ENCODE measurements around the gene PPP1R8. TPM values are rescaled to one million over a fixed set of nuclear protein-coding genes. Genes with fewer than 3 reads are reported as not detected.

PPP1R8 gene
- total and polyA plus RNA-seq, 4 donors = 3.1 to 20.5 (median 17.5) TPM

DNA sequence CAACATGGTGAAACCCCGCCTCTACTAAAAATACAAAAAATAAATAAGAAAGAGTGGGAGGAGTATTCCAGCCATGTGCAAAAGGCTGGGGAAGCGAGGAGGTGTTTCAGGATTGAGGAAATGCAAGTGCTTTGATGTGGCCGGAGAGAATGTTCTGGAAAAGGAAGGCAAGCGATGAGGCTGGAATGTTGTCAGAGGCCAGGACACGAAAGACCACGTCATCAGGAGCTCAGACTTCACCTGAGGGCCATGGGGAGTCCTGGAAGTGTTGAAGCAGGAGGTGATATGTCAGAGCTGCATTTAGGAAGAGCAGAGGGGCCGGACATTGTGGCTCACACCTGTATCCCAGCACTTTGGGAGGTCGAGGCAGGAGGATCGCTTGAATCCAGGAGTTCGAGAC lies 30.9 kb downstream of the PPP1R8 start:
- WGBS = 95% methylated on average over 10 of the region's 10 CpGs
- Histone ChIP-seq H3K4me3 (ENCODE audit: low read depth in 1 of 3, low read length in 3 of 3) (no peak overlapping the region), H3K4me1 (ENCODE audit: control insufficient read depth in 4 of 4, insufficient read depth in 4 of 4, low read length in 3 of 4) (peaks cover 0 to 4% (median 2%) of the 10 kb centered on the region in 4 donors), H3K27ac (ENCODE audit: low read depth in 1 of 2, low read length in 2 of 2) (no peak overlapping the region), H3K27me3 (ENCODE audit: control insufficient read depth in 4 of 4, insufficient read depth in 4 of 4, low read length in 3 of 4) (no peaks in the 10 kb centered on the region), H3K36me3 (ENCODE audit: control insufficient read depth in 4 of 4, insufficient read depth in 3 of 4, low read depth in 1 of 4, low read length in 3 of 4) (no peaks in the 10 kb centered on the region), H3K9ac (ENCODE audit: low read depth in 1 of 2, low read length in 2 of 2) (no peak overlapping the region), H3K9me3 (ENCODE audit: control insufficient read depth in 4 of 4, low read length in 3 of 4) (no peaks in the 10 kb centered on the region)
- TF ChIP-seq HNF4G (IDR thresholded peaks at IDR 0.05) (no peak), GABPA (IDR thresholded peaks at IDR 0.05 in 1 of 2, conservative IDR thresholded peaks at IDR 0.05 in 1 of 2) (no peak), YY1 (IDR thresholded peaks at IDR 0.05) (no peak), NR2F2 (IDR thresholded peaks at IDR 0.05) (no peak)
- DNase-seq (ENCODE audit: low spot score) = no peak

DNA sequence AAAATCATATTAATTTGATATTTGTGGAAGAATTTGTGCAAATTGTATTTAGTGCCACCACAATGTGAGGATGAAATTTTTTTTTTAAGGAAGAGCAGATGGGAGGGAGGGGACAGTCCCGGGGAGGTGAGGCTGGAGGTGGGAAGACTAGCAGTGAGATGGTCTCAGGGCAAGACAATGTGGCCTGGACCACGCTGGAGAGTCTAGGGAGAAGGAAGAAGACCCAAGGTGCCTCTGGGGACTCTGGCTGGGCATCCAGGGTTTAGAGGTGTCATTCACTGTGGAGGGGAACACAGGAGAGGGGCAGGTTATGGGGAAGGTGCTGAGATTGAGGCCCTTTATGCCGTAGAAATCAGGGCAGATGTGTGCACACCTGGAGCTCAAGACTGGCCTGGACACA lies 31.4 kb downstream of the PPP1R8 start:
- Histone ChIP-seq H3K4me1 (ENCODE audit: control insufficient read depth in 4 of 4, insufficient read depth in 4 of 4, low read length in 3 of 4) (peaks cover 0 to 4% (median 2%) of the 10 kb centered on the region in 4 donors), H3K27ac (ENCODE audit: low read depth in 1 of 2, low read length in 2 of 2) (no peak overlapping the region), H3K9me3 (ENCODE audit: control insufficient read depth in 4 of 4, low read length in 3 of 4) (no peaks in the 10 kb centered on the region), H3K27me3 (ENCODE audit: control insufficient read depth in 4 of 4, insufficient read depth in 4 of 4, low read length in 3 of 4) (no peaks in the 10 kb centered on the region), H3K9ac (ENCODE audit: low read depth in 1 of 2, low read length in 2 of 2) (no peak overlapping the region), H3K36me3 (ENCODE audit: control insufficient read depth in 4 of 4, insufficient read depth in 3 of 4, low read depth in 1 of 4, low read length in 3 of 4) (no peaks in the 10 kb centered on the region), H3K4me3 (ENCODE audit: low read depth in 1 of 3, low read length in 3 of 3) (no peak overlapping the region)
- 87% methylated on average over 3 of the region's 3 CpGs for WGBS
- TF ChIP-seq CTCF (IDR thresholded peaks at IDR 0.05; ENCODE audit: low read depth, low read length, missing input control) (no peak), NR2F2 (IDR thresholded peaks at IDR 0.05) (no peak), FOXA1 (IDR thresholded peaks at IDR 0.05) (no peak), GABPA (IDR thresholded peaks at IDR 0.05 in 1 of 2, conservative IDR thresholded peaks at IDR 0.05 in 1 of 2) (no peak), RXRA (IDR thresholded peaks at IDR 0.05) (no peak), HNF4A (conservative IDR thresholded peaks at IDR 0.05) (no peak), HNF4G (IDR thresholded peaks at IDR 0.05) (no peak), TAF1 (conservative IDR thresholded peaks at IDR 0.05) (no peak), RAD21 (IDR thresholded peaks at IDR 0.05) (no peak), SP1 (IDR thresholded peaks at IDR 0.05) (no peak), YY1 (IDR thresholded peaks at IDR 0.05) (no peak), EGR1 (IDR thresholded peaks at IDR 0.05; ENCODE audit: low read depth in 2 of 2) (no peak), JUND (IDR thresholded peaks at IDR 0.05) (no peak), FOXA2 (IDR thresholded peaks at IDR 0.05) (no peak)
- TF ChIP-seq, protein P1, sequence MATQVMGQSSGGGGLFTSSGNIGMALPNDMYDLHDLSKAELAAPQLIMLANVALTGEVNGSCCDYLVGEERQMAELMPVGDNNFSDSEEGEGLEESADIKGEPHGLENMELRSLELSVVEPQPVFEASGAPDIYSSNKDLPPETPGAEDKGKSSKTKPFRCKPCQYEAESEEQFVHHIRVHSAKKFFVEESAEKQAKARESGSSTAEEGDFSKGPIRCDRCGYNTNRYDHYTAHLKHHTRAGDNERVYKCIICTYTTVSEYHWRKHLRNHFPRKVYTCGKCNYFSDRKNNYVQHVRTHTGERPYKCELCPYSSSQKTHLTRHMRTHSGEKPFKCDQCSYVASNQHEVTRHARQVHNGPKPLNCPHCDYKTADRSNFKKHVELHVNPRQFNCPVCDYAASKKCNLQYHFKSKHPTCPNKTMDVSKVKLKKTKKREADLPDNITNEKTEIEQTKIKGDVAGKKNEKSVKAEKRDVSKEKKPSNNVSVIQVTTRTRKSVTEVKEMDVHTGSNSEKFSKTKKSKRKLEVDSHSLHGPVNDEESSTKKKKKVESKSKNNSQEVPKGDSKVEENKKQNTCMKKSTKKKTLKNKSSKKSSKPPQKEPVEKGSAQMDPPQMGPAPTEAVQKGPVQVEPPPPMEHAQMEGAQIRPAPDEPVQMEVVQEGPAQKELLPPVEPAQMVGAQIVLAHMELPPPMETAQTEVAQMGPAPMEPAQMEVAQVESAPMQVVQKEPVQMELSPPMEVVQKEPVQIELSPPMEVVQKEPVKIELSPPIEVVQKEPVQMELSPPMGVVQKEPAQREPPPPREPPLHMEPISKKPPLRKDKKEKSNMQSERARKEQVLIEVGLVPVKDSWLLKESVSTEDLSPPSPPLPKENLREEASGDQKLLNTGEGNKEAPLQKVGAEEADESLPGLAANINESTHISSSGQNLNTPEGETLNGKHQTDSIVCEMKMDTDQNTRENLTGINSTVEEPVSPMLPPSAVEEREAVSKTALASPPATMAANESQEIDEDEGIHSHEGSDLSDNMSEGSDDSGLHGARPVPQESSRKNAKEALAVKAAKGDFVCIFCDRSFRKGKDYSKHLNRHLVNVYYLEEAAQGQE (IDR thresholded peaks at IDR 0.05) = no peak
- TF ChIP-seq, protein P2, sequence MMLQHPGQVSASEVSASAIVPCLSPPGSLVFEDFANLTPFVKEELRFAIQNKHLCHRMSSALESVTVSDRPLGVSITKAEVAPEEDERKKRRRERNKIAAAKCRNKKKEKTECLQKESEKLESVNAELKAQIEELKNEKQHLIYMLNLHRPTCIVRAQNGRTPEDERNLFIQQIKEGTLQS (IDR thresholded peaks at IDR 0.05) = no peak
- DNase-seq (ENCODE audit: low spot score) = no peak
